ENCODE data around the gene PSD4. TPM values are rescaled to one million over a fixed set of nuclear protein-coding genes. Genes with fewer than 3 reads are reported as not detected.

PSD4 gene
- total RNA-seq = 0.44 and 1.2 TPM in 2 replicates

DNA sequence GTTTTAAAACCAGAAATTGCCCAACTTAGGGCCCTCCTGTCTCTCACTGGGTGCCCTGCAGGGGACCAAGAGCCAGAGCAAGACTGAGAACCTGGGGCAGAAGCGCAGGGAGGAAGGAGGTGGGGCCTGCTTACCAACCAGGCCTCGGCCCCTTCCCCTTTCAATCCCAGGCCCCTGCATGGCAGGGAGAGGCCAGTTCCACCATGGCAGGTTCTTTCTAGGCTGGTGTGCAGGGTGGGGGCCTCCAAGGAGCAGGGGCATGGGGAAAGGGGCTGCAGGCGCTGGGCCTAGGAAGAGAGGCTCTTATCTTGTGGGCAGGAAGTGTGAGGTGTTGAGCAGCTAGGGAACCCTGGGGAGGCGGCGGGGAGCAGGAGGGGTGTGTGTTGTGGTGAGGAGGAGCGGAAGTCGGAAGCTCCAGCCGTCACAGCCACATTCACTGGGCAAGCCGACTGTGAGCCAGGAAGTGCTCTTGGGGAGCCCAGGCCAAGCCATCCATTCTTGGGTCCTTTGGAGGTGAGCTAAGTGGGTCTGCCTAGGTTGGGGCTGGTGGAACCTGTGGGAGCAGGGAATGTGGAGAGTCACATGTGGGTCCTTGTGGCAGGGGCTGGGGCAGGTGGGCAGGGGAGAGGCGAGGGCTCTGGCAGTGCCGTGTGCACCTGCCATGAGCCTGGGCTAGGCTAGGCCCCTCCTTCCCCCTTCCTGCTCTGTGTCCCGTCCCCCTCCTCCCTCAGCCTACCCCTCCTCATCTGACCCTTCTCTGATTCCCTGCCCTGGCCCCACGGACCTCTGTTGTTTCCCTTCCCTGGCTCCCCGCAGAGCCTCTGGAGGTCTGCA lies at the start of gene PSD4:
PSD4 (plus strand) TSS at position 430 of the 834 bp plus-strand sequence. CDS start 8,486 bp downstream, outside the sequence.
- no peak for DNase-seq (ENCODE audit: low read depth in 2 of 2)

DNA sequence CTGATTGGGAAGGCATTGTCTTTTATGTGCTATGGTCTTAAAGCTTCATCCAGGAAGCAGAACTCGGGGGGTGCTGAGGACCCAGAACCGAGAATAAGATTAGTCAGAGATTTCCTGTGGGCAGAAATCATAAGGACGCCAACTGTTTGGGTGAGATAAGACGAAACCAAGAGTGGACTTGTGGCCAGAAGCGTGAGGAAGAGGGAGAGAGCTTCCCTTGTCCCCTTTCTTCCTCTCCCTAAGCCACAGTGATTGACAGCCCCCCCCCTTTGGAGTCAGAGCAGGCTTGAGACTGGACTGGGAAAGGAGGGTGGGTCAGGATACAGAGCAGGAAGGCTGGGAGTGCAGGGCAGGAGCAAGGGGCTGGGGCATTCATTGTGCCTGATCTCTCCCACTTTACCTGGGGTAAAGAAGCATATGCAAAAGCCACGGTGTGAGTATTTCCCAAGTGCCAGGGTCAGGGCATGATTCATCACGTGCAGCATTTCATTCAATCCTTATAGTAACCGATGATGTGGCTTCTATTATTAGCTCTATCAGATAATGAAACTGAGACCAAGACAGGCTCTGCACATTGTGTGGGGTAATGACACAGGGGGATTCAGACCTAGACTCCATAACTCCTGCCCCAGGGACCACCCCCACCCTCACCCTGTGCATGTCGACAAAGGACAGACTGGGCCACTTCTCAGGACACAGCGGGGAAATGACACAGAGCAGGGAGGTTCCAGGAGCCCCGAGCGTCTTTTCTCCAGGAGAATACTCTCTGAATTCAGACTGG lies 49.4 kb upstream of the PSD4 start:
- DNase-seq (ENCODE audit: low read depth in 2 of 2) = peak; percentile 7 to 43

DNA sequence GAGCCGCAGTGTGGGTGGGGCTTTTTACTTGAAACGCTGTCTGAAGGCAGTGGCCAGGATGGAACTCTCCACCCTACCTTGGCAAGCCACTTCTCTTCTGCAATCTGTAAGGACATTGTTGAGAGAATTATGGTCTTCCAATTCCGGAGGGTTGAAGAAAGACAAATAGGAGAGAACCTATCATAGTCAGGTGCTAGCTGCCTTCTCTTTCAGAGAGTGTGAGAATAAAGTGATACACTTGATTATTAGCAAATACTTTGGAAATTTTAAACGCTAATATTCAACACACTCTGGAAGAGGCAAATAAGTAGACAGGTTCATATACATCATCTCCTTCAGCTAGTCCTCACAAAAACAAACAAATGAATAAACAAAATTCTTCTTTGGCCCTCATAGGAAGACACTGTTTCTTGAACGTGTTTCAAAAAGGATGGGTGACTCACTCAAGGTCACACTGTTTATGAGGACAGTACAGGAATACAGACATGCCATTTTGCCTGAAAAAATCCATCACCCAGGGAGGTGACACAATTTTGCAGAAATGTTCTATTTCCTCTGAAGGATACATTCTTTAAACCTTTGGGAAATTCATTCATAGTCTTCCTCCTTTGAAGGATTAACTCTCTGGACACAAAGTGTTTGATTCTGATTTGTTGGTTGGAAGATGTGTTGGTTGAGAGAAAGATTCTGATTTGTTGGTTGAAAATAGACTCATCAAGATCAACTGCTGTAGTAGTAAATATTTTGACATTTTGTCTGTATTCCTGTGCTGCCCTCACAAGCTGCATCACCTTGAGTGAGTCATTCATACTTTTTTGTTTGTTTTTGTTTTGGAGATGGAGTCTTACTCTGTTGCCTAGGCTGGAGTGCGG lies 48.6 kb upstream of the PSD4 start:
- peak in 1 of 2 donors; percentile 26 for DNase-seq (ENCODE audit: low read depth in 2 of 2)

- DNase-seq (ENCODE audit: low read depth in 2 of 2) = no peak
These were observed 46.7 kb upstream of the PSD4 start, which contains the start of gene IL1RN for GRCh38 chr2:113126845-113127645. IL1RN (plus strand) TSS chr2:113127598; CDS start chr2:113127625, 27 bp downstream.

DNA sequence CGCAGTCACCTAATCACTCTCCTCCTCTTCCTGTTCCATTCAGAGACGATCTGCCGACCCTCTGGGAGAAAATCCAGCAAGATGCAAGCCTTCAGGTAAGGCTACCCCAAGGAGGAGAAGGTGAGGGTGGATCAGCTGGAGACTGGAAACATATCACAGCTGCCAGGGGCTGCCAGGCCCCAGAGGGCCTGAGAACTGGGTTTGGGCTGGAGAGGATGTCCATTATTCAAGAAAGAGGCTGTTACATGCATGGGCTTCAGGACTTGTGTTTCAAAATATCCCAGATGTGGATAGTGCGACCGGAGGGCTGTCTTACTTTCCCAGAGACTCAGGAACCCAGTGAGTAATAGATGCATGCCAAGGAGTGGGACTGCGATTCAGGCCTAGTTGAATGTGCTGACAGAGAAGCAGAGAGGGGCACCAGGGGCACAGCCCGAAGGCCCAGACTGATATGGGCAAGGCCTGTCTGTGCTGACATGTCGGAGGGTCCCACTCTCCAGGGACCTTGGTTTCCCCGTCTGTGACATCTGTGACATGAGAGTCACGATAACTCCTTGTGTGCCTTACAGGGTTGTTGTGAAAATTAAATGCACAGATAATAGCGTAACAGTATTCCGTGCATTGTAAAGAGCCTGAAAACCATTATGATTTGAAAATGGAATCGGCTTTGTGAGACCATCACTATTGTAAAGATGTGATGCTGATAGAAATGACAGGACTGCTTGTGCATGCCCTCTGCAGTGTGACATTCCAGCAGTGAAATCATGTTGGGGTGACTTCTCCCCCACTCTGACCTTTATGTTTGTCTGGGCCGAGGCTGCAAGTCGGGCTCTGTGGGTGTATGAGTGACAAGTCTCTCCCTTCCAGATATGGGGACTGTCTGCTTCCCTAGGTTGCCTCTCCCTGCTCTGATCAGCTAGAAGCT lies 45.9 kb upstream of the PSD4 start:
- no peak for DNase-seq (ENCODE audit: low read depth in 2 of 2)

- DNase-seq (ENCODE audit: low read depth in 2 of 2) = no peak
These were observed 44.2 kb upstream of the PSD4 start for GRCh38 chr2:113129519-113130078.

DNA sequence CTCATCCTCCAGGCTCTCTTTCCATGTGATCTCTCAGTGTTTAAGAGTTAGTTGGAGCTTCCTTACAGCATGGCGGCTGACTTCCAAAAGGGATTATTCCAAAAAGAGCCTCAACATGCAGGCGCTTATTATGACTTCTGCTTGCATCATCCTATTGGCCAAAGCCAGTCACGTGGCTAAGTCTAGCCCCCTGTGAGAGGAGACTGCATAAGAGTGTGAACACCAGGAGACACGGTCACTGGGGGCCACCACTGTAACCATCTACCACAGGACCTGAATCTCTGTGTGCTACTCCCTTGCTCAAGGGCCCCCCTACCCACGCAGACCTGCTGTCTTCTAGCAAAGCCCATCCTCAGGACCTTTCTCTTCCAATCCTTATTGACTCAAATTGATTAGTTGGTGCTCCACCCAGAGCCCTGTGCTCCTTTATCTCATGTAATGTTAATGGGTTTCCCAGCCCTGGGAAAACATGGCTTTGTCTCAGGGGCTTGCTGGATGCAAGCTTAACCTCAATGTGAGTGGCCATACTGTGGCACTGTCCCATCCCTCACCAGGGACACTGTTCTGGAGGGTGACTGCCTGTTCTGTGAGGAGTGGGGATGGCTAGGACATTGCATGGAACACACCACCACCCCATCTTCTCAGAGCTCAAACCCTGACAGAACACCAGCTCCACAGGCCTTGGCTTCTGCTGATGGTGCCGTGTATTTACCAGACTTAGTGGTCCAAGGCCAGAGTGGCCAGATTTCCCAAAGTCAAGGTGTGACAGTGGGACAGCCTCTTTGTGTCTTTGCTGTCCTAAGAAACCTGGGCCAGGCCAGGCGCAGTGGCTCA lies 42.2 kb upstream of the PSD4 start:
- no peak for DNase-seq (ENCODE audit: low read depth in 2 of 2)

- no peak for DNase-seq (ENCODE audit: low read depth in 2 of 2)
These were observed 41.3 kb upstream of the PSD4 start for GRCh38 chr2:113132414-113133021.

GRCh38 chr2:113133704-113134598 lies 39.8 kb upstream of the PSD4 start:
- DNase-seq (ENCODE audit: low read depth in 2 of 2) = no peak

GRCh38 chr2:113134717-113135116 lies 39.1 kb upstream of the PSD4 start:
- no peak for DNase-seq (ENCODE audit: low read depth in 2 of 2)

DNA sequence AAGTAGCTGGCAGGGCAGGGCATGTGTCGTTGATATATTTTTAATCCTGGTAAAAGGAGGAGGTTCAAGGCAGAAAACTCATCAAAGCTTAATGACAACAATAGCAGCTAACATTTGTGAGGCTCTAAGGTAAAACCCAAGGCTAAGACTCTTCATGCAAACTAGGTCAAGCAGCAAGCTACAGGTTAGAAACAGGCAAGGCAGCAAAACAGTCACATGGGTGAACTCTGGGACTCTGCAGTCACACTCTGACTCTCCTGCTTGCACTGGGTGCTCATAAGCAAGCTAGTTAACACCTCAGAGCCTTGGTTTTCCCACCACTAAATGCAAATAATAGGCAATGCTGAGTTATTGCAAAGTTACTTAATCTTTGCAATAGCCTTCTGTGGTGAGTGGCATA lies 38.5 kb upstream of the PSD4 start:
- DNase-seq (ENCODE audit: low read depth in 2 of 2) = no peak

DNA sequence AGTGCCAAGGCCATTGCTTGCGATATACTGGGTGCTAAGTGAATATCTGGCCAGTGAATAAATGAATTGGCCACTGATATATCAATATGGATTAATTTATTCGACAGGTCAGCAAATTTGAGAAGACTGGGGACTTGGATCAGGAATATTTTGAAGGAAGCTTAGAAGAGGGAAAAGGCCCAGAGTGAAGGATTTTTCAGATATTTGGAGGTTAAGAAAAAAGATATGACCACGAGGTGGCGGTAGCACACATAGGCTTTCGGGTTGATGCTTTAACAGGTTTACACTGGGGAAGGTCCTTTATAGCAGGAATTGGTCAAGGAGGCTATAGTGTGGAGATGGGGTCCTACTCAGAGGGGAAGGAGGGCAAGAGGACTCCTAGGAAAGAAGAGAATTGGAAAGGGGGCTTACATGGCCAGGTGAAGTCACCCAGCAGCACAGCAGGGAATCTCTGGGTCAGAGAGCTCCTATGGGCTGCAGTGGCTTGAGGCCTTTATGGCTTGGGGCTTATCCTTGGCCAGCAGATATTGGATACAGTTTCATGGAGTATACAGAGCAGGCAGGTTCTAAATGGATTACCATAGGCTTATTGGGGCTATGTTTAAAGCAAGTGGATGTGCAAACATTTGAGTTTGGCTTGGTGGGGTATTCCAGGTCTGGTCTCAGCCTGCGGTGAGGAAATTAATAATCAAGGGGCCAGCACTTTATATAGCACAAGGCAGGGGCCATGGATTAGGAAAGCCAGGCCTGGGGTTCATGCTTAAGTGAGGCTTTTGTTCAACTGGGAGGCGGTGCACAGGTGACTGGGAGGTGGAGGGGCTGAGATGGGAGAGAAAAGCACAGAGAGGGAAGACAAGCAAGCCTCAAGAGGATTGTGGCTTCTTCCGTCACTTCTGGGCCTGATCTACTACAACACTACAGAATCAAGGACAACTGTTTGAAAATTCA lies 36.7 kb upstream of the PSD4 start:
- peak; percentile 50 to 65 for DNase-seq (ENCODE audit: low read depth in 2 of 2)

DNA sequence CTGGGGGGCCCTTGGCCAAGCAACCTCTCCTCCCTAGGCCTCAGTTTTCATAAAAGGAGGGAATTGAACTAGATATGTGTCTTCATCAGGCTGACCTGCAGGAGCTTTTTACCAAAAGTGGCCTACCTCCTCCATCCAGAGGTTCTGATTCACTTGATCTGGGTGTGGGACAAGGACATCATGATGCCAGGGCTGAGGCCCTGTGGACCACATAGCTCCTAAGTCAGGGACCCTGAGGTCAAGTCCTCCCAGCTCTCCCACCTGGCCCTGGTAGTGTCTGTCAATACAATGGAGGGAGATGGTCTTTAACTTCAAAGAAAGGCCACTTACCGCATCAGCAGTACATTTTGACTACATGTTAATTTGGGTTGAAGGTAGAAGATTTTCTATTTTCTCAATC lies 35.9 kb upstream of the PSD4 start:
- DNase-seq (ENCODE audit: low read depth in 2 of 2) = no peak

- DNase-seq (ENCODE audit: low read depth in 2 of 2) = peak; percentile 65 to 68
These were observed 35.1 kb upstream of the PSD4 start for GRCh38 chr2:113138428-113139322.

DNA sequence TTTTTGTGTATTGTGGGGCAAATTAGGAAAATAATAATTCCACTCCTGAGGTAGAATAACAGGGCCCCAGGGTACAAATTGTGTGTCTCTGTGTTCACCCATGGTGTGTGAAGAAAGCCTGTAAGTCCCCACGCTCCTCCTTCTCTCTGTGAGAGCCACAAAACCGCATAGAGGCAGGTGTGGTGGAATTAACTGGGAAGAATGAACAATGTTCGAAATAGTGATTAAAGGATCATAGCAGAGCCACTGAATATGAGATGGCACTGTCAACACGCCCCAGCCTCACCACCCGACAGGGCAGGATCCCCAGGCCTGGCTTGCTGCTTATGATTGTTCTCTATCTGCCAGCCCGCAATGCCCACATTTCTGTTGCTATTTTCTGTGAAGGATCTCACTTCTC lies 32.3 kb upstream of the PSD4 start:
- no peak for DNase-seq (ENCODE audit: low read depth in 2 of 2)

All from lung microvascular endothelial cell (primary cell).